HG02884 (cell line): ENCODE data around the gene WDR88.
A peak's percentile ranks its signal among the peaks of the same experiment; 100 is the strongest.
"Not testable (repeated sequence)": the region's sequence is repeated elsewhere in the genome, so short reads cannot be mapped to it uniquely, and the experiment has no call there.

Experiments used
- ATAC-seq: cut with Tn5 transposase; IDR thresholded peaks from one replicate; pipeline ENCODE4 v1.9.1; 2021; ENCODE audit warnings: mild to moderate bottlenecking, moderate library complexity; ENCODE audit not compliant: unreplicated experiment

WDR88 gene

GRCh38 chr19:33168528-33168927 is 36.6 kb downstream of the WDR88 start:
- no peak for ATAC-seq

GRCh38 chr19:33171222-33171795 is 39.4 kb downstream of the WDR88 start:
- ATAC-seq: no peak

GRCh38 chr19:33171916-33172359 is 40.0 kb downstream of the WDR88 start:
- ATAC-seq: no peak

- ATAC-seq: no peak
Observed at GRCh38 chr19:33174186-33174585, 42.3 kb downstream of the WDR88 start.

- no peak for ATAC-seq
Observed at GRCh38 chr19:33175156-33175782, 43.4 kb downstream of the WDR88 start.

GRCh38 chr19:33175886-33176669 is 44.2 kb downstream of the WDR88 start:
- ATAC-seq: no peak

- peak; percentile 87 for ATAC-seq
Observed at GRCh38 chr19:33176670-33177416, 44.9 kb downstream of the WDR88 start.

- ATAC-seq: peak; percentile 18
Observed at GRCh38 chr19:33177417-33177979, 45.6 kb downstream of the WDR88 start.

- no peak for ATAC-seq
Observed at GRCh38 chr19:33186431-33187182, 54.7 kb downstream of the WDR88 start.

- ATAC-seq: no peak
Observed at GRCh38 chr19:33187183-33187540, 55.2 kb downstream of the WDR88 start.

- no peak for ATAC-seq
Observed at GRCh38 chr19:33189453-33189852, 57.5 kb downstream of the WDR88 start.

- ATAC-seq: not testable (repeated sequence)
Observed at GRCh38 chr19:33191092-33191491, 59.2 kb downstream of the WDR88 start.

- no peak for ATAC-seq
Observed at GRCh38 chr19:33191501-33191900, 59.6 kb downstream of the WDR88 start.

GRCh38 chr19:33192010-33192409 is 60.1 kb downstream of the WDR88 start:
- ATAC-seq: no peak

- no peak for ATAC-seq
Observed at GRCh38 chr19:33193269-33193864, 61.5 kb downstream of the WDR88 start.

GRCh38 chr19:33193865-33194362 is 62.0 kb downstream of the WDR88 start, which contains the start of gene LRP3:
LRP3 (plus strand) TSS chr19:33194330; CDS start chr19:33194786, 456 bp downstream.
- no peak for ATAC-seq

GRCh38 chr19:33194532-33194885 is 62.6 kb downstream of the WDR88 start:
- no peak for ATAC-seq

GRCh38 chr19:33194886-33195644 is 63.2 kb downstream of the WDR88 start:
- no peak for ATAC-seq
